K562 (cell line): ENCODE results near the gene PHETA2. TPM values are rescaled to one million over a fixed set of nuclear protein-coding genes. Genes with fewer than 3 reads are reported as not detected.

Experiments
- ATF1 ChIP-seq, 2 experiments: fragments of 450-650 bp in 1 of 2; IDR thresholded peaks; 2 replicates each; pipeline ENCODE4 v1.6.1; 2016; ENCODE audit warnings: missing compliant biosample characterization in 1 of 2, missing genetic modification characterization in 1 of 2
- HMGXB4 ChIP-seq: sonication (generic); formaldehyde crosslinking; IDR thresholded peaks from 2 replicates; pipeline ENCODE4 v1.8.1; 2023; ENCODE audit warnings: mild to moderate bottlenecking, missing genetic modification reagents
- NR2C2 ChIP-seq, 2 experiments: fragments of 200-800 bp in 1 of 2; sonication (Bioruptor generic) in 1 of 2; sonication (generic) in 1 of 2; formaldehyde crosslinking in 1 of 2; IDR thresholded peaks; 2 replicates each; pipeline versions ENCODE4 v1.6.1 to v1.8.0; 2016 to 2022; ENCODE audit warnings: mild to moderate bottlenecking in 1 of 2, missing compliant biosample characterization in 1 of 2, missing genetic modification characterization in 1 of 2, missing genetic modification reagents in 1 of 2
- TEAD4 ChIP-seq, 2 experiments: sonication (generic) in 1 of 2; formaldehyde crosslinking in 1 of 2; IDR thresholded peaks; 2 replicates each; pipeline versions ENCODE4 v1.6.1 to v1.8.0; 2012 to 2022; ENCODE audit warnings: borderline replicate concordance in 1 of 2, inconsistent platforms in 1 of 2, low read length in 1 of 2, mild to moderate bottlenecking in 1 of 2, missing genetic modification reagents in 1 of 2
- ZNF280A ChIP-seq: fragments of 450-650 bp; IDR thresholded peaks from 2 replicates; pipeline ENCODE4 v1.6.1; 2018; ENCODE audit warnings: mild to moderate bottlenecking, low read depth; ENCODE audit not compliant: partially characterized antibody
- ZNF347 ChIP-seq: fragments of 450-650 bp; formaldehyde crosslinking; IDR thresholded peaks from 2 replicates; pipeline ENCODE4 v1.4.0; 2020; ENCODE audit warnings: low read depth, mild to moderate bottlenecking, moderate library complexity
- polyA plus RNA-seq, 8 experiments: library from polyadenylated mRNA; depleted of rRNA in 4 of 8; stranded (reverse) in 5 of 8; unstranded in 3 of 8; fragments of >200 nt; fragmentation: Nextera tagmentation in 2 of 8; fragmentation: Illumina TruSeq in 1 of 8; extraction: Ambion mirVana in 2 of 8; extraction: Trizol in 1 of 8; gene quantifications; 2 replicates each; pipeline versions ENCODE4 v1.2.1 to v1.2.3, GENCODE V29; 2011 to 2014; ENCODE audit warnings: inconsistent platforms in 1 of 8, missing spikeins in 1 of 8
- total RNA-seq, 7 experiments: library from RNA; depleted of rRNA in 6 of 7; stranded (reverse); fragments of >200 nt in 6 of 7; fragmentation: Illumina TruSeq in 2 of 7; extraction: Trizol in 2 of 7; gene quantifications; 2 replicates each; pipeline versions ENCODE4 v1.2.1 to v1.2.3, GENCODE V29; 2011 to 2021; ENCODE audit warnings: low replicate concordance in 1 of 7
- TF ChIP-seq, protein P1 (sequence below): fragments of 450-650 bp; IDR thresholded peaks from 2 replicates; pipeline ENCODE4 v1.6.1; 2016; ENCODE audit warnings: antibody characterized with exemption
- TF ChIP-seq, protein P2 (sequence below), 2 experiments: fragments of 450-650 bp; conservative IDR thresholded peaks; 2 replicates each; pipeline ENCODE4 v1.6.1; 2017; ENCODE audit warnings: mild to moderate bottlenecking in 2 of 2, moderate library complexity in 2 of 2
- TF ChIP-seq, protein P3 (sequence below): sonication (generic); formaldehyde crosslinking; IDR thresholded peaks from 2 replicates; pipeline ENCODE4 v1.8.0; 2022; ENCODE audit warnings: mild to moderate bottlenecking, missing genetic modification reagents

Gene PHETA2
- total and polyA plus RNA-seq, 9 of the 15 experiments (the other 6 are each of a cell fraction or from before 2014, with no cell fraction given), result 0.07 to 0.22 (median 0.08) TPM; not detected in 5

DNA sequence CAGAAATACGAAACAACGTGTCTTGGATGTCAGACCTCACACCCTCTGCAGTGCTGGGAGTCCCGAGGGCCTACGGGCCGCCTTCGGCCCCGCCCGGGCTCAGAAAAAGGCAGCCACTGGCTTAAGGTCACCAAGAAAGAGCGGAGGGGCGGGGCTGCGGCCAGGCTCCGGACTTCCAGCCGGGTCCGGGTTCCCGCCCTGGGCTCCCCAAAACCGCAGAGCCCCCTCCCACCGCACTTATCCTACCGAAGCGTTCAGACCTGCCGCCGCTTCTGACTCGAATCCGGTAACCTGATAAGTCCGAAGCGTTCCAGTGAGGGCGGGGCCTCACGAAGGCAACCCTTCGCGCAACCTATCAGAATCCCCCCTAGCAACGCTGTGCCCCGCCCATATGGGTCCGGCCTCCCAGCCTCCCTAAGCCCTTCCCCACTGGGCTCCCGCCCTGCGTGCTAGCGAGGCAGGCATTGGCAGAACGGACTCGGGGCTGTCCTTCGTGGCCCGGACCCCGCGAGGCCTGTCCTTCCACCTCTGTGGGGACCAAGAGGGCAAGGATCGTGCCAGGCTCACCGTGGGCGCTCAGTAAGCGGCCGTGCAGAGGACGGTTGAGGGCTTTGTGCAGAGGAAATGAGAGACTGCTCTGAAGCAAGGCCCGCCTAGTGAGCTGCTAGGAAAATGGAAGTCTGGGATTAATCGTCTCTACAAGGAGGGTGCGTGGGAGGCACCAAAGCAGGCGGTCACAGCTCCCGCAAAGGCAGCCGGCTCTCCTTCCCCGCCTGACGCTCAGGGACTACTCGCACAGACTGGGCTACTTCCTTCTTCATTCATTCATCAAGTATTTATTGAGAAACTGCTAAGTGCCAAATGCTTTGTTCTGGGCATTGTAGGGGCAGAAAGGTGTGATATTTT, 3.3 kb upstream of the PHETA2 start, which contains the start of gene NAGA (continued):
- TF ChIP-seq HMGXB4 (CRISPR knock-in tag) (no peak), ZNF280A (no peak), ATF1 (CRISPR knock-in tag; IDR thresholded peaks at IDR 0.05) (no peak), ATF1 (tag; IDR thresholded peaks at IDR 0.05) (peak; percentile 53), NR2C2 (CRISPR knock-in tag; IDR thresholded peaks at IDR 0.05) (0 out of 2 replicates have a peak, but pooled peaks have one; percentile 47), NR2C2 (tag; IDR thresholded peaks at IDR 0.05) (no peak; the same call in 1 of the 2 replicates), ZNF347 (no peak), TEAD4 (IDR thresholded peaks at IDR 0.05; ENCODE audit: low read length) (peak; percentile 8; the same call in 1 of the 2 replicates), TEAD4 (CRISPR knock-in tag; IDR thresholded peaks at IDR 0.05; ENCODE audit: borderline replicate concordance) (no peak)
- TF ChIP-seq, protein P1, sequence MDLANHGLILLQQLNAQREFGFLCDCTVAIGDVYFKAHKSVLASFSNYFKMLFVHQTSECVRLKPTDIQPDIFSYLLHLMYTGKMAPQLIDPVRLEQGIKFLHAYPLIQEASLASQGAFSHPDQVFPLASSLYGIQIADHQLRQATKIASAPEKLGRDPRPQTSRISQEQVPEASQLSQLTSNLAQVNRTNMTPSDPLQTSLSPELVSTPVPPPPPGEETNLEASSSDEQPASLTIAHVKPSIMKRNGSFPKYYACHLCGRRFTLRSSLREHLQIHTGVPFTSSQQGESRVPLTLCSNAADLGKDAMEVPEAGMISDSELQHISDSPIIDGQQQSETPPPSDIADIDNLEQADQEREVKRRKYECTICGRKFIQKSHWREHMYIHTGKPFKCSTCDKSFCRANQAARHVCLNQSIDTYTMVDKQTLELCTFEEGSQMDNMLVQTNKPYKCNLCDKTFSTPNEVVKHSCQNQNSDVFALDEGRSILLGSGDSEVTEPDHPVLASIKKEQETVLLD, result peak; percentile 29; the same call in 1 of the 2 replicates
- TF ChIP-seq, protein P2, sequence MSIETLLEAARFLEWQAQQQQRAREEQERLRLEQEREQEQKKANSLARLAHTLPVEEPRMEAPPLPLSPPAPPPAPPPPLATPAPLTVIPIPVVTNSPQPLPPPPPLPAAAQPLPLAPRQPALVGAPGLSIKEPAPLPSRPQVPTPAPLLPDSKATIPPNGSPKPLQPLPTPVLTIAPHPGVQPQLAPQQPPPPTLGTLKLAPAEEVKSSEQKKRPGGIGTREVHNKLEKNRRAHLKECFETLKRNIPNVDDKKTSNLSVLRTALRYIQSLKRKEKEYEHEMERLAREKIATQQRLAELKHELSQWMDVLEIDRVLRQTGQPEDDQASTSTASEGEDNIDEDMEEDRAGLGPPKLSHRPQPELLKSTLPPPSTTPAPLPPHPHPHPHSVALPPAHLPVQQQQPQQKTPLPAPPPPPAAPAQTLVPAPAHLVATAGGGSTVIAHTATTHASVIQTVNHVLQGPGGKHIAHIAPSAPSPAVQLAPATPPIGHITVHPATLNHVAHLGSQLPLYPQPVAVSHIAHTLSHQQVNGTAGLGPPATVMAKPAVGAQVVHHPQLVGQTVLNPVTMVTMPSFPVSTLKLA (conservative IDR thresholded peaks at IDR 0.05), result peak in 1 of 2 experiments; percentile 24; a peak in 2 of 4 replicates
- TF ChIP-seq, protein P3, sequence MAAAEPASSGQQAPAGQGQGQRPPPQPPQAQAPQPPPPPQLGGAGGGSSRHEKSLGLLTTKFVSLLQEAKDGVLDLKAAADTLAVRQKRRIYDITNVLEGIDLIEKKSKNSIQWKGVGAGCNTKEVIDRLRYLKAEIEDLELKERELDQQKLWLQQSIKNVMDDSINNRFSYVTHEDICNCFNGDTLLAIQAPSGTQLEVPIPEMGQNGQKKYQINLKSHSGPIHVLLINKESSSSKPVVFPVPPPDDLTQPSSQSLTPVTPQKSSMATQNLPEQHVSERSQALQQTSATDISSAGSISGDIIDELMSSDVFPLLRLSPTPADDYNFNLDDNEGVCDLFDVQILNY, result 0 out of 2 replicates have a peak, but pooled peaks have one; percentile 63
